GM19328 (cell line): ENCODE data around the gene PKD1.
"Not testable (repeated sequence)": the region's sequence is repeated elsewhere in the genome, so short reads cannot be mapped to it uniquely, and the experiment has no call there.

Source experiments
- ATAC-seq: cut with Tn5 transposase; IDR thresholded peaks from one replicate; pipeline ENCODE4 v1.9.1; 2021; ENCODE audit warnings: mild to moderate bottlenecking, moderate library complexity; ENCODE audit not compliant: unreplicated experiment

The PKD1 gene

GRCh38 chr16:2126161-2126743, 9.4 kb downstream of the PKD1 start:
- ATAC-seq, result not testable (repeated sequence)

GRCh38 chr16:2125609-2126008, 10.1 kb downstream of the PKD1 start:
- not testable (repeated sequence) for ATAC-seq

GRCh38 chr16:2124694-2125444, 10.8 kb downstream of the PKD1 start:
- not testable (repeated sequence) for ATAC-seq

GRCh38 chr16:2124377-2124693, 11.4 kb downstream of the PKD1 start:
- not testable (repeated sequence) for ATAC-seq

GRCh38 chr16:2123706-2124376, 11.9 kb downstream of the PKD1 start:
- not testable (repeated sequence) for ATAC-seq

- not testable (repeated sequence) for ATAC-seq
These were observed 12.6 kb downstream of the PKD1 start for GRCh38 chr16:2122934-2123683.

- ATAC-seq, result no peak
These were observed 13.3 kb downstream of the PKD1 start for GRCh38 chr16:2122429-2122828.

GRCh38 chr16:2121853-2122252, 13.8 kb downstream of the PKD1 start:
- no peak for ATAC-seq

GRCh38 chr16:2121325-2121724, 14.4 kb downstream of the PKD1 start:
- not testable (repeated sequence) for ATAC-seq

- ATAC-seq, result not testable (repeated sequence)
These were observed 17.6 kb downstream of the PKD1 start for GRCh38 chr16:2117960-2118722.

- ATAC-seq, result not testable (repeated sequence)
These were observed 18.4 kb downstream of the PKD1 start for GRCh38 chr16:2117341-2117740.

GRCh38 chr16:2116428-2116827, 19.3 kb downstream of the PKD1 start:
- ATAC-seq, result not testable (repeated sequence)

GRCh38 chr16:2115591-2115973, 20.1 kb downstream of the PKD1 start:
- ATAC-seq, result no peak

- not testable (repeated sequence) for ATAC-seq
These were observed 20.7 kb downstream of the PKD1 start for GRCh38 chr16:2114885-2115590.

GRCh38 chr16:2114225-2114624, 21.5 kb downstream of the PKD1 start:
- ATAC-seq, result not testable (repeated sequence)

- ATAC-seq, result not testable (repeated sequence)
These were observed 23.1 kb downstream of the PKD1 start for GRCh38 chr16:2112539-2113106.

- not testable (repeated sequence) for ATAC-seq
These were observed 24.0 kb downstream of the PKD1 start for GRCh38 chr16:2111412-2112335.

GRCh38 chr16:2111009-2111353, 24.7 kb downstream of the PKD1 start:
- not testable (repeated sequence) for ATAC-seq
